B cell (primary cell): ENCODE results near the gene CHST15. TPM values are rescaled to one million over a fixed set of nuclear protein-coding genes. Genes with fewer than 3 reads are reported as not detected.

Source experiments
- ATAC-seq: fragments of 200-7000 bp; cut with Tn5 transposase; one replicate; pipeline ENCODE4 v1.10.0; 2021; ENCODE audit warnings: low read depth, mild to moderate bottlenecking, moderate number of reproducible peaks, moderate library complexity
- CTCF ChIA-PET: fragments of 350-600 bp; sonication (Branson Sonifier 250); formaldehyde crosslinking; loops from one replicate; lab custom pipeline; 2021; ENCODE audit warnings: antibody characterized with exemption, inconsistent platforms; lab: Charles Lee
- POLR2A ChIA-PET: fragments of 350-600 bp; sonication (Branson Sonifier 250); formaldehyde crosslinking; loops from one replicate; lab custom pipeline; 2021; ENCODE audit warnings: antibody characterized with exemption; lab: Charles Lee
- DNase-seq: peaks from one replicate; pipeline ENCODE4 v3.0.0; 2013
- H2AFZ ChIP-seq: 2 replicates; pipeline ENCODE4 v1.6.1; 2012; ENCODE audit warnings: mild to moderate bottlenecking, low read depth, low read length; ENCODE audit not compliant: insufficient read depth, poor library complexity, severe bottlenecking
- H3K27ac ChIP-seq, 2 donors: 1 replicate in 1 of 2; 2 replicates in 1 of 2; pipeline ENCODE4 v1.5.1; 2012 to 2013; ENCODE audit warnings: low read length in 2 of 2, mild to moderate bottlenecking in 2 of 2, moderate library complexity in 1 of 2
- H3K27me3 ChIP-seq, 4 experiments: fragments of 200-600 bp in 1 of 4; sonication (generic) in 1 of 4; replicated peaks in 1 of 4; 1 replicate in 2 of 4; 2 replicates in 2 of 4; pipeline versions ENCODE4 v1.6.1 to v1.7.0; 2013 to 2016; ENCODE audit warnings: low read length in 3 of 4, mild to moderate bottlenecking in 2 of 4, mixed read lengths in 1 of 4, moderate library complexity in 1 of 4; ENCODE audit not compliant: insufficient read depth in 4 of 4, control insufficient read depth in 3 of 4; ENCODE audit errors: control extremely low read depth in 1 of 4
- H3K36me3 ChIP-seq, 2 experiments: replicated peaks in 1 of 2; 1 replicate in 1 of 2; 2 replicates in 1 of 2; pipeline versions ENCODE4 v1.6.1 to v1.7.1; 2013; ENCODE audit warnings: low read length in 1 of 2; ENCODE audit not compliant: insufficient read depth in 2 of 2, control insufficient read depth in 1 of 2; ENCODE audit errors: control extremely low read depth in 1 of 2, extremely low read depth in 1 of 2
- H3K4me1 ChIP-seq, 2 donors: fragments of 200-600 bp in 1 of 2; sonication (generic) in 1 of 2; 1 replicate in 1 of 2; 2 replicates in 1 of 2; pipeline versions ENCODE4 v1.5.1 to v1.6.1; 2013 to 2017; ENCODE audit warnings: low read length in 2 of 2; ENCODE audit not compliant: control insufficient read depth in 2 of 2, insufficient read depth in 2 of 2
- H3K4me2 ChIP-seq: replicated peaks from 2 replicates; pipeline ENCODE3; 2012; ENCODE audit warnings: mild to moderate bottlenecking, low read depth, low read length; ENCODE audit not compliant: poor library complexity, severe bottlenecking
- H3K4me3 ChIP-seq, 5 experiments: fragments of 200-600 bp in 1 of 5; sonication (generic) in 1 of 5; 1 replicate in 3 of 5; 2 replicates in 2 of 5; pipeline versions ENCODE4 v1.5.1 to v1.7.0; 2011 to 2016; ENCODE audit warnings: low read length in 4 of 5, mild to moderate bottlenecking in 4 of 5, low read depth in 2 of 5, control low read depth in 1 of 5, moderate library complexity in 1 of 5; ENCODE audit not compliant: insufficient read depth in 1 of 5; ENCODE audit errors: control extremely low read depth in 1 of 5, extremely low read depth in 1 of 5
- H3K79me2 ChIP-seq: fragments of 200-600 bp; sonication (generic); one replicate; pipeline ENCODE4 v1.6.0; 2016; ENCODE audit warnings: low read length; ENCODE audit not compliant: control insufficient read depth, insufficient read depth
- H3K9ac ChIP-seq: fragments of 200-600 bp; sonication (generic); 2 replicates; pipeline ENCODE4 v1.6.1; 2017; ENCODE audit warnings: mild to moderate bottlenecking, low read length, moderate library complexity
- H3K9me3 ChIP-seq, 3 donors: one replicate each; pipeline versions ENCODE4 v1.6.1 to v1.7.1; 2013; ENCODE audit warnings: low read length in 2 of 3; ENCODE audit not compliant: control insufficient read depth in 2 of 3, insufficient read depth in 1 of 3; ENCODE audit errors: control extremely low read depth in 1 of 3
- H4K20me1 ChIP-seq: 2 replicates; pipeline ENCODE4 v1.6.0; 2012; ENCODE audit warnings: mild to moderate bottlenecking, low read length; ENCODE audit not compliant: insufficient read depth, control insufficient read depth, poor library complexity, severe bottlenecking
- H3K27ac Mint-ChIP-seq: one replicate; pipeline ENCODE4 v1.8.0; 2021; ENCODE audit warnings: mixed read lengths
- H3K27me3 Mint-ChIP-seq: one replicate; pipeline ENCODE4 v1.8.0; 2021; ENCODE audit warnings: mixed read lengths
- H3K4me1 Mint-ChIP-seq: one replicate; pipeline ENCODE4 v1.8.0; 2021; ENCODE audit warnings: mixed read lengths
- H3K4me3 Mint-ChIP-seq: one replicate; pipeline ENCODE4 v1.8.0; 2021; ENCODE audit warnings: mixed read lengths
- H3K9me3 Mint-ChIP-seq: one replicate; pipeline ENCODE4 v1.8.0; 2022; ENCODE audit warnings: mixed read lengths; ENCODE audit not compliant: insufficient read depth
- EZH2 ChIP-seq: IDR thresholded peaks from 2 replicates; pipeline ENCODE4 v1.6.1; 2012; ENCODE audit warnings: borderline replicate concordance, low read depth, mild to moderate bottlenecking, moderate library complexity, low read length; ENCODE audit not compliant: insufficient read depth, poor library complexity, severe bottlenecking
- WGBS: methylation state at CpG from one replicate; pipeline ENCODE4 v1.1.5; 2013; ENCODE audit warnings: missing lambda C conversion rate; ENCODE audit not compliant: insufficient coverage; 5-methylcytosine and 5-hydroxymethylcytosine counted together
- intact Hi-C: fragments of 100-400 bp; cut with micrococcal nuclease; formaldehyde crosslinking; loops from one replicate; pipeline ENCODE4 v1.10.0; 2022
- polyA plus RNA-seq: library from polyadenylated mRNA; depleted of rRNA; stranded (reverse); fragments of >200 nt; gene quantifications from 2 replicates; pipeline ENCODE4 v1.2.3, GENCODE V29; 2012
- total RNA-seq, 2 donors: library from RNA; stranded (reverse); fragments of 120-200 nt in 1 of 2; gene quantifications; 1 replicate in 1 of 2; 2 replicates in 1 of 2; pipeline versions ENCODE4 v1.2.3 to v1.2.4, GENCODE V29; 2013 to 2022
- TF ChIP-seq, protein P1 (sequence below): fragments of 200-600 bp; IDR thresholded peaks from one replicate; pipeline ENCODE4 v1.8.0; 2022; ENCODE audit warnings: antibody characterized with exemption, mild to moderate bottlenecking

CHST15 gene
- total and polyA plus RNA-seq, 2 donors (not counting 1 experiment from before 2014, with no cell fraction given): 17.9 to 75.4 TPM

DNA sequence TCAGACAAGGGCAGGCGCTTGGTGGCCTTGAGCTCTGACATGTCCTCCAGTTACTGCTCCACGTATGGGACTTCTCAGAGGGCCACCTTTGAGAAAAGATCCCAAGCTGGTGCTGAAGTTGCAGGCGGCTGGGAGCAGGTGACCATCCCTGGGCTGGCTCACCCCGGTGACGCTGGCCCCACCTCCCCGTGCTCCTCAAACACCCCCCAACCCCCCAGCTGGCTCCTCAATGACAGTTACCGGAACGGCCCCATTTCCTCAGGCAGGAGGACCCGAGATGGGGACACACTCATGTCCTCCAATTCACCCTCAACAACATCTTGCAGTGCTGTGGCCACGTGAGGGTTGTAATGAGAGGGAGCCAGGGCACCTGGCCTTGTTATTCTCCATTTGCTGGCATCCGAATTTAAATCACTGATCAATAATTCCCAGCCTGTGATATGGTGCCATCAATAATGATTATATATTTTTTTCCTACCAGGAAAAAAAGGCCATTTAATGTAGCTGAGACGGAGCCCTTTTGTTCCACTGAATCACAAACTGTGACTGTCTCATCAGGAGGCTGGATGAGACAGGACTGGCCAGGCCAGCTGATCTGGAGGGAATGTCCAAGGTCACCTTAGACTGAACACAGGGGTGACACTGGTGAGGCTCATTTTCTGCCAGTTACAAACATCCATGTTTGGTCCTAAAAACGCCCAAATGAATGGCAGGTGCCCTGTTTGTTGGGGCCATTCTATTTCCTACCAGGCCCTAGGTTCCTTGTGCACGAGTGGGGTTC, 64.5 kb downstream of the CHST15 start:
- WGBS: 90% methylated on average over 9 of the region's 14 CpGs
- intact Hi-C loops: no loop called here
- TF ChIP-seq, protein P1, sequence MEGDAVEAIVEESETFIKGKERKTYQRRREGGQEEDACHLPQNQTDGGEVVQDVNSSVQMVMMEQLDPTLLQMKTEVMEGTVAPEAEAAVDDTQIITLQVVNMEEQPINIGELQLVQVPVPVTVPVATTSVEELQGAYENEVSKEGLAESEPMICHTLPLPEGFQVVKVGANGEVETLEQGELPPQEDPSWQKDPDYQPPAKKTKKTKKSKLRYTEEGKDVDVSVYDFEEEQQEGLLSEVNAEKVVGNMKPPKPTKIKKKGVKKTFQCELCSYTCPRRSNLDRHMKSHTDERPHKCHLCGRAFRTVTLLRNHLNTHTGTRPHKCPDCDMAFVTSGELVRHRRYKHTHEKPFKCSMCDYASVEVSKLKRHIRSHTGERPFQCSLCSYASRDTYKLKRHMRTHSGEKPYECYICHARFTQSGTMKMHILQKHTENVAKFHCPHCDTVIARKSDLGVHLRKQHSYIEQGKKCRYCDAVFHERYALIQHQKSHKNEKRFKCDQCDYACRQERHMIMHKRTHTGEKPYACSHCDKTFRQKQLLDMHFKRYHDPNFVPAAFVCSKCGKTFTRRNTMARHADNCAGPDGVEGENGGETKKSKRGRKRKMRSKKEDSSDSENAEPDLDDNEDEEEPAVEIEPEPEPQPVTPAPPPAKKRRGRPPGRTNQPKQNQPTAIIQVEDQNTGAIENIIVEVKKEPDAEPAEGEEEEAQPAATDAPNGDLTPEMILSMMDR: no peak
- TF ChIP-seq EZH2: no peak
- Histone ChIP-seq H3K27me3 (no peaks in the 10 kb centered on the region), H4K20me1 (peaks cover 10% of the 10 kb centered on the region), H3K36me3 (peaks cover 0 to 29% of the 10 kb centered on the region in 2 experiments), H3K4me1 (peaks cover 12 to 22% of the 10 kb centered on the region in 2 donors), H3K4me3 (no peak overlapping the region), H3K27ac (no peak overlapping the region), H3K9ac (no peak overlapping the region), H3K4me2 (no peak overlapping the region), H3K9me3 (no peaks in the 10 kb centered on the region), H3K79me2 (peaks cover 15% of the 10 kb centered on the region), H2AFZ (no peak overlapping the region)
- POLR2A ChIA-PET: no interaction called here
- ATAC-seq (no peak), DNase-seq (no peak)
- H3K27ac Mint-ChIP-seq: no peak overlapping the region
- H3K4me3 Mint-ChIP-seq: no peak overlapping the region
- no peaks in the 10 kb centered on the region for H3K9me3 Mint-ChIP-seq
- H3K4me1 Mint-ChIP-seq: peaks cover 19% of the 10 kb centered on the region
- CTCF ChIA-PET: interaction anchor here (0.8 to 5.6 kb wide), 5 partner anchors 14 to 360 kb away, joined by 3 to 45 read pairs (median 5); no protein-coding TSS in a partner anchor
- no peaks in the 10 kb centered on the region for H3K27me3 Mint-ChIP-seq

DNA sequence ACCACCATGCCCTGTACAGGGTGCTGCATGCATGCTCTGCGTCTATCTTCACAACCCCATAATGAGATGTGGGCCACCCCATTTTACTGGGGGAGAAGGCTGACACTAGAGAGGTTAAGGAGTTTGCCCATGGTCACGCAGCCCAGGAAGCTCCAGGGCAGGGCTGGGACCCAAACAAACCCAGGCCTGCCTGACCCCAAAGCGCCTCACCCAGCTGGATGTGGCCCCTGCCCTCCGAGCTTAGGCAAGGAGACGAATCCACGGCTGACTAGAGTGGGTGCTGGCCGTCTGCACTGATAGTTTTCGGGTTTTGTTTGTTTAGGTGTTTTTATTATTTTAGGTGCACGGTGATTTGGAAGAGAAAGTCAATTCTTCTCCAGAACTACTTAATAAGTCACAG, 65.7 kb downstream of the CHST15 start:
- POLR2A ChIA-PET: no interaction called here
- Histone ChIP-seq H3K27me3 (no peaks in the 10 kb centered on the region), H3K27ac (no peak overlapping the region), H3K4me2 (no peak overlapping the region), H3K36me3 (peaks cover 0 to 21% of the 10 kb centered on the region in 2 experiments), H3K9me3 (no peaks in the 10 kb centered on the region), H3K79me2 (peaks cover 15% of the 10 kb centered on the region), H2AFZ (no peak overlapping the region), H4K20me1 (peaks cover 10% of the 10 kb centered on the region), H3K9ac (no peak overlapping the region), H3K4me1 (peaks cover 12 to 15% of the 10 kb centered on the region in 2 donors), H3K4me3 (no peak overlapping the region)
- Mint-ChIP-seq H3K4me3 (no peak overlapping the region), H3K27ac (no peak overlapping the region), H3K9me3 (no peaks in the 10 kb centered on the region), H3K27me3 (no peaks in the 10 kb centered on the region), H3K4me1 (peaks cover 14% of the 10 kb centered on the region)
- ATAC-seq (no peak), DNase-seq (no peak)
- intact Hi-C loops: no loop called here
- TF ChIP-seq EZH2: no peak
- TF ChIP-seq, protein P1: no peak
- CTCF ChIA-PET: interaction anchor here (0.8 to 5.6 kb wide), 5 partner anchors 15 to 361 kb away, joined by 3 to 45 read pairs (median 5); no protein-coding TSS in a partner anchor
- WGBS: 97% methylated on average over 3 of the region's 9 CpGs
